Endodermal cell (in vitro differentiated cells): ENCODE measurements around the gene GPER1. TPM values are rescaled to one million over a fixed set of nuclear protein-coding genes. Genes with fewer than 3 reads are reported as not detected.
A peak's percentile ranks its signal among the peaks of the same experiment; 100 is the strongest.

Experiments
- DNase-seq: peaks from one replicate; pipeline ENCODE4 v3.0.0-alpha.2; 2017
- H3K27ac ChIP-seq: 2 replicates; pipeline ENCODE4 v1.5.1; 2013; ENCODE audit warnings: mild to moderate bottlenecking, low read depth, low read length, moderate library complexity
- H3K27me3 ChIP-seq: 2 replicates; pipeline ENCODE4 v1.6.1; 2013; ENCODE audit warnings: mild to moderate bottlenecking, low read length, moderate library complexity; ENCODE audit not compliant: insufficient read depth, control insufficient read depth, poor library complexity, severe bottlenecking
- H3K36me3 ChIP-seq: 2 replicates; pipeline ENCODE4 v1.7.0; 2013; ENCODE audit warnings: mild to moderate bottlenecking, low read length, moderate library complexity; ENCODE audit not compliant: control insufficient read depth, insufficient read depth
- H3K4me1 ChIP-seq: one replicate; pipeline ENCODE4 v1.7.0; 2013; ENCODE audit warnings: low read length; ENCODE audit not compliant: control insufficient read depth, insufficient read depth
- H3K4me3 ChIP-seq: 2 replicates; pipeline ENCODE4 v1.5.1; 2013; ENCODE audit warnings: mild to moderate bottlenecking, low read length, moderate library complexity
- H3K9ac ChIP-seq: 2 replicates; pipeline ENCODE4 v1.6.1; 2013; ENCODE audit warnings: mild to moderate bottlenecking, low read length, moderate library complexity; ENCODE audit not compliant: poor library complexity, severe bottlenecking; ENCODE audit errors: extremely low read depth
- H3K9me3 ChIP-seq: 2 replicates; pipeline ENCODE4 v1.6.1; 2013; ENCODE audit warnings: mild to moderate bottlenecking, low read length, moderate library complexity; ENCODE audit not compliant: control insufficient read depth
- H3K27ac Mint-ChIP-seq: 2 replicates; pipeline ENCODE4 v1.8.0; 2020; ENCODE audit warnings: mixed read lengths
- H3K27me3 Mint-ChIP-seq: 2 replicates; pipeline ENCODE4 v1.8.0; 2021; ENCODE audit warnings: mild to moderate bottlenecking, mixed read lengths; ENCODE audit not compliant: insufficient read depth
- H3K36me3 Mint-ChIP-seq: 2 replicates; pipeline ENCODE4 v1.8.0; 2020; ENCODE audit warnings: low read depth, mixed read lengths
- H3K4me1 Mint-ChIP-seq: 2 replicates; pipeline ENCODE4 v1.8.0; 2020; ENCODE audit warnings: mixed read lengths
- H3K4me3 Mint-ChIP-seq: 2 replicates; pipeline ENCODE4 v1.8.0; 2020; ENCODE audit warnings: mild to moderate bottlenecking, moderate library complexity, mixed read lengths
- H3K9me3 Mint-ChIP-seq: 2 replicates; pipeline ENCODE4 v1.8.0; 2020; ENCODE audit warnings: mild to moderate bottlenecking, mixed read lengths
- WGBS, 2 experiments: methylation state at CpG; one replicate each; pipeline versions ENCODE4 v1.1.5 to v1.1.7; 2013; ENCODE audit warnings: missing lambda C conversion rate in 2 of 2, mixed read lengths in 1 of 2; ENCODE audit not compliant: insufficient coverage in 1 of 2, insufficient read length in 1 of 2; 5-methylcytosine and 5-hydroxymethylcytosine counted together
- total RNA-seq, 2 donors: library from RNA; stranded (reverse); fragmentation: NEBNext Ultra II Directional in 1 of 2; extraction: Animal tissue kit (Norgen Biotek cat#: 25700) in 1 of 2; gene quantifications; 2 replicates in 1 of 2; 3 replicates in 1 of 2; pipeline ENCODE4 v1.2.1, GENCODE V29; 2021
- TF ChIP-seq, protein P1 (sequence below): fragments of 200-600 bp; sonication (generic); conservative IDR thresholded peaks from 2 replicates; pipeline ENCODE4 v1.5.0; 2021; ENCODE audit warnings: antibody characterized with exemption, mild to moderate bottlenecking

The GPER1 gene
- total RNA-seq, 2 donors from 2014 or later, result 0.35 to 0.51 TPM

DNA sequence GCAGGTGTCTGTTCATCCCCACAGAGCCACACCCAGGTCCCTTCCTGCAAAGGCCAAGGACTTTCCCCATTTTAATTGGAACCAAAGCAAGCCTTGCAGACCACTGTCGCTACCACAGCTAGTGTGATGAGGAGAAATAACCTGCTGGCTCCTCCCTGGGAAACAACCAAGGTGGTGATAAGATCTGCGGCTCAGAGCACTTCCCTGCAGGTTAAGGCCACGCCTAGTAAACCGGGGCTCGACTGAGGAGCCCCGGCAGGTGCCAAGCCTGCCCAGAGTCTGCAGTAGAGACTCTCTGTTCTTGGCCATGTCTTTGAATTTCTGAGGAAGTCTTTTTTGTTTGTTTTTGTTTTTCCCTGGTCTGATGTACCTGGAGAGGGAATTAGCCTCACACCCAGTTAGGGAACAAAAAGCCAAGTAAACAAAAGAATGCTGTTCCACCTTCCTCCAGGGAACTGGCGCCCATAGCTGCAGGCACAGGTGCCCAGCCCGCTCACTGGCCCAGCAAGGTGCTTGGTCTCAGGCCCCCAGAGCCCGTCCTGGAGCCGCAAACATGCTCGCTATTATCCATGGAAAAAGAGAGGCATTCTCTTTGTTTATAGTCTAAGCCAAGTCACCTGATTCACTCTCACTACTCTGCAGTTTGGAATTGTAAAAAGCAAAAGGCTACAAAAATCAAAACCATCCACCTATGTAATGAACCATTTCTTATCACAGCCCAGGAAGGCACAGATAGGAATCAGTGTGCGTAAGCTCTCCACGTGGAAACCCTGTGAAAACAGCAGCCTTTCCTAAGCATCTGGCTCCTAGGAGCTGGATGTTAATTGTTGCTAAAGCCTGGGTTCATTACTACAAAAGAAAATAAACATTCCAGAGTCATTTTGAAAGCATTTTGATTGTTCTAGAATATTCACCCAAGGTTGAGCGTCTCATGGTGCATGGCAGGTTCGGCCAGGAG, 40.9 kb upstream of the GPER1 start:
- TF ChIP-seq, protein P1, sequence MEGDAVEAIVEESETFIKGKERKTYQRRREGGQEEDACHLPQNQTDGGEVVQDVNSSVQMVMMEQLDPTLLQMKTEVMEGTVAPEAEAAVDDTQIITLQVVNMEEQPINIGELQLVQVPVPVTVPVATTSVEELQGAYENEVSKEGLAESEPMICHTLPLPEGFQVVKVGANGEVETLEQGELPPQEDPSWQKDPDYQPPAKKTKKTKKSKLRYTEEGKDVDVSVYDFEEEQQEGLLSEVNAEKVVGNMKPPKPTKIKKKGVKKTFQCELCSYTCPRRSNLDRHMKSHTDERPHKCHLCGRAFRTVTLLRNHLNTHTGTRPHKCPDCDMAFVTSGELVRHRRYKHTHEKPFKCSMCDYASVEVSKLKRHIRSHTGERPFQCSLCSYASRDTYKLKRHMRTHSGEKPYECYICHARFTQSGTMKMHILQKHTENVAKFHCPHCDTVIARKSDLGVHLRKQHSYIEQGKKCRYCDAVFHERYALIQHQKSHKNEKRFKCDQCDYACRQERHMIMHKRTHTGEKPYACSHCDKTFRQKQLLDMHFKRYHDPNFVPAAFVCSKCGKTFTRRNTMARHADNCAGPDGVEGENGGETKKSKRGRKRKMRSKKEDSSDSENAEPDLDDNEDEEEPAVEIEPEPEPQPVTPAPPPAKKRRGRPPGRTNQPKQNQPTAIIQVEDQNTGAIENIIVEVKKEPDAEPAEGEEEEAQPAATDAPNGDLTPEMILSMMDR, result no peak
- no peaks in the 10 kb centered on the region for H3K27me3 Mint-ChIP-seq
- Histone ChIP-seq H3K36me3 (no peaks in the 10 kb centered on the region), H3K4me1 (peaks cover 13% of the 10 kb centered on the region), H3K9me3 (no peaks in the 10 kb centered on the region), H3K27me3 (no peaks in the 10 kb centered on the region), H3K27ac (no peak overlapping the region), H3K9ac (no peak overlapping the region), H3K4me3 (no peak overlapping the region)
- H3K4me1 Mint-ChIP-seq, result peaks cover 28% of the 10 kb centered on the region
- WGBS, 2 experiments, result 85 to 88% methylated on average over 13 to 15 of the region's 15 CpGs
- DNase-seq, result no peak
- H3K27ac Mint-ChIP-seq, result no peak overlapping the region
- no peaks in the 10 kb centered on the region for H3K9me3 Mint-ChIP-seq
- no peak overlapping the region for H3K4me3 Mint-ChIP-seq
- no peaks in the 10 kb centered on the region for H3K36me3 Mint-ChIP-seq

DNA sequence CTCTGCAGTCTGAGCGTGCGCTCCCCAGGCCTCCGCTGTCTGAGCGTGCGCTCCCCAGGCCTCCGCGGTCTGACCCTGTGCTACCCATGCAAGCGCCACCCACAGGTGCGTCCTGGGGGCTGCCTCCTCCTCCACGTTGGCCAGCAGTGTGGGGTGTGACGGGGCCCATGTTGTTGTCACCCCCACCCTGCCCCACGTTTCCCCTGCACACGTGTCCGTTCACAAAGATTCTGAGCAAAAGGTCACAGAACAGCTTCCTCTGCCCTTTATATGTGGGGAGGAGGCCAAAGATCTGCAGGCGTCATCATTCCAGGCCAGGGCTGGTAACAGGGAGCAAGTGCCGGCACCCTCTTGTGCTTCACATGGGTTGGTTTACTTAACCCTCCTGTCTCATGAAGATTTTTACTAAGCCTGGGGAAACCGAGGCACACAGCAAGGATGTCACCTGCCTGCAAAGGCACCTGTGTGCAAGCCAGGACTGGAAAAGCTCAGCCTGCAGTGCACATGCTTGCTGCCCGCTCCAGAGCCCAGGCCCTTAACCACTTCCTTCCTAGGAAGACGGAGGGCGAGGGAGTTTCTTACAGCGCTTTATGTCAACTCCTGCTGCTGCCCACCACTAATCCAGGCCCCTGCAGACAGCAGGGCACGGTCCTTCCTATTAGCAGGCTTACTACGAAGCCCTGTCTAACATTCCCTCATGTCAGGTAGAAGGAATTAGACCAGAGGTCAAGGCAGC, 38.7 kb upstream of the GPER1 start:
- 94 to 96% methylated on average over 21 to 23 of the region's 23 CpGs for WGBS, 2 experiments
- peaks cover 22% of the 10 kb centered on the region for H3K4me1 Mint-ChIP-seq

DNA sequence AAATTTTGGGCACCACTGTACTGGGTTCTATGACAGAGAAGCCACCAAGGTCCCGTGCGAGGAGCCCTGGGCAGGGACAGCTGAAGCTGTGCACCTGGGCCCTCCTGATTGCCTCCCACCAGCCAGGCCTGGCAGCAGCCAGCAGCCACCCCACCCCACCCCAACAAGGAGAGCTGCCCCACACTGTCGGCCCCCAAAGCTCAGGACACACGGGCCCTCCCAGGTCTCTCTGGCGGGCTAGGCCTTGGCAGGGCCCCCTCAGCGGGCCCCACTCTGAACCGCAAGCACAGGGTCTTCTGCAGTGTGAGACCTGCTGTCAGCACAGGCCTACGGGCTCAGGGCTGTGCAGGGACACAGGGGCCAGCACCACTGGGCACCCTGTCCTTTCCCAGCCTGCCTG, 38.1 kb upstream of the GPER1 start:
- Histone ChIP-seq H3K4me1 (peaks cover 12% of the 10 kb centered on the region), H3K9ac (no peak overlapping the region), H3K9me3 (no peaks in the 10 kb centered on the region), H3K27ac (no peak overlapping the region), H3K36me3 (no peaks in the 10 kb centered on the region), H3K27me3 (no peaks in the 10 kb centered on the region), H3K4me3 (no peak overlapping the region)
- H3K4me3 Mint-ChIP-seq, result no peak overlapping the region
- no peak for DNase-seq
- peaks cover 22% of the 10 kb centered on the region for H3K4me1 Mint-ChIP-seq
- TF ChIP-seq, protein P1, result no peak
- peak overlapping the region; percentile 61 for H3K27ac Mint-ChIP-seq
- H3K27me3 Mint-ChIP-seq, result no peaks in the 10 kb centered on the region
- no peaks in the 10 kb centered on the region for H3K36me3 Mint-ChIP-seq
- H3K9me3 Mint-ChIP-seq, result no peaks in the 10 kb centered on the region
- WGBS, 2 experiments, result 91 to 96% methylated on average over 4 to 8 of the region's 8 CpGs

More for the DNA sequence above, 38.7 kb upstream of the GPER1 start:
- no peaks in the 10 kb centered on the region for H3K9me3 Mint-ChIP-seq
- no peaks in the 10 kb centered on the region for H3K27me3 Mint-ChIP-seq
- no peak for DNase-seq
- TF ChIP-seq, protein P1, result no peak
- no peak overlapping the region for H3K27ac ChIP-seq
- no peaks in the 10 kb centered on the region for H3K27me3 ChIP-seq
- H3K4me3 Mint-ChIP-seq, result no peak overlapping the region
- H3K4me1 ChIP-seq, result peaks cover 12% of the 10 kb centered on the region
- H3K36me3 Mint-ChIP-seq, result no peaks in the 10 kb centered on the region
- H3K4me3 ChIP-seq, result no peak overlapping the region
- H3K9ac ChIP-seq, result no peak overlapping the region
- H3K27ac Mint-ChIP-seq, result no peak overlapping the region
- H3K9me3 ChIP-seq, result no peaks in the 10 kb centered on the region
- no peaks in the 10 kb centered on the region for H3K36me3 ChIP-seq
